NCI-H2029 treated with DMSO at 0.1 percent for 48 hours (cell line): Measurements from ENCODE around the gene FAM53A.

Experiments used
- DNase-seq: peaks from one replicate; lab custom pipeline; 2025; lab: John Stamatoyannopoulos, UW

FAM53A gene

GRCh38 chr4:1593881-1594345, 90.2 kb downstream of the FAM53A start:
- DNase-seq = no peak

- DNase-seq = no peak
These were observed 90.7 kb downstream of the FAM53A start for GRCh38 chr4:1593458-1593857.

GRCh38 chr4:1592709-1593417, 91.2 kb downstream of the FAM53A start:
- no peak for DNase-seq

- DNase-seq = no peak
These were observed 91.9 kb downstream of the FAM53A start for GRCh38 chr4:1592068-1592708.

- DNase-seq = no peak
These were observed 93.0 kb downstream of the FAM53A start for GRCh38 chr4:1591107-1591506.

- DNase-seq = no peak
These were observed 93.9 kb downstream of the FAM53A start for GRCh38 chr4:1590244-1590643.
